G401.6 (cell line): ENCODE data around the gene INO80D.
A peak's percentile ranks its signal among the peaks of the same experiment; 100 is the strongest.
"Not testable (repeated sequence)": the region's sequence is repeated elsewhere in the genome, so short reads cannot be mapped to it uniquely, and the experiment has no call there.

Experiments used
- FAIRE-seq: peaks from 2 replicates; lab custom pipeline; 2012; peaks lifted over from hg19 to GRCh38; lab: Jason Lieb, UNC

INO80D gene

GRCh38 chr2:206084439-206084869 lies 1.5 kb downstream of the INO80D start:
- peak; percentile 73 for FAIRE-seq

GRCh38 chr2:206083602-206084438 lies 2.2 kb downstream of the INO80D start:
- FAIRE-seq = peak; percentile 19

GRCh38 chr2:206082298-206082843 lies 3.6 kb downstream of the INO80D start:
- FAIRE-seq = peak; percentile 34

GRCh38 chr2:206080927-206081326 lies 5.0 kb downstream of the INO80D start:
- no peak for FAIRE-seq

GRCh38 chr2:206079699-206080465 lies 6.1 kb downstream of the INO80D start:
- FAIRE-seq = no peak

- FAIRE-seq = not testable (repeated sequence)
Observed at GRCh38 chr2:206077879-206078278, 8.1 kb downstream of the INO80D start.

- no peak for FAIRE-seq
Observed at GRCh38 chr2:206075113-206075512, 10.9 kb downstream of the INO80D start.

GRCh38 chr2:206071807-206072206 lies 14.2 kb downstream of the INO80D start:
- no peak for FAIRE-seq

GRCh38 chr2:206069417-206069816 lies 16.6 kb downstream of the INO80D start:
- no peak for FAIRE-seq

- FAIRE-seq = no peak
Observed at GRCh38 chr2:206068207-206068606, 17.8 kb downstream of the INO80D start.

GRCh38 chr2:206064077-206064476 lies 21.9 kb downstream of the INO80D start:
- no peak for FAIRE-seq

GRCh38 chr2:206063635-206064034 lies 22.3 kb downstream of the INO80D start:
- no peak for FAIRE-seq

GRCh38 chr2:206062724-206063123 lies 23.2 kb downstream of the INO80D start:
- FAIRE-seq = no peak

GRCh38 chr2:206056286-206056685 lies 29.7 kb downstream of the INO80D start:
- no peak for FAIRE-seq

- FAIRE-seq = peak; percentile 11
Observed at GRCh38 chr2:206054952-206055351, 31.0 kb downstream of the INO80D start.

- FAIRE-seq = no peak
Observed at GRCh38 chr2:206051912-206052311, 34.1 kb downstream of the INO80D start.

- FAIRE-seq = no peak
Observed at GRCh38 chr2:206049392-206049791, 36.6 kb downstream of the INO80D start.

- no peak for FAIRE-seq
Observed at GRCh38 chr2:206045251-206045650, 40.7 kb downstream of the INO80D start.

GRCh38 chr2:206040525-206040924 lies 45.4 kb downstream of the INO80D start:
- FAIRE-seq = no peak

GRCh38 chr2:206035393-206035792 lies 50.6 kb downstream of the INO80D start:
- not testable (repeated sequence) for FAIRE-seq

- FAIRE-seq = not testable (repeated sequence)
Observed at GRCh38 chr2:206033452-206033851, 52.5 kb downstream of the INO80D start.

GRCh38 chr2:206031950-206032567 lies 53.9 kb downstream of the INO80D start:
- no peak for FAIRE-seq
